ENCODE measurements around the gene KBTBD8.
A peak's percentile ranks its signal among the peaks of the same experiment; 100 is the strongest.

Gene KBTBD8

DNA sequence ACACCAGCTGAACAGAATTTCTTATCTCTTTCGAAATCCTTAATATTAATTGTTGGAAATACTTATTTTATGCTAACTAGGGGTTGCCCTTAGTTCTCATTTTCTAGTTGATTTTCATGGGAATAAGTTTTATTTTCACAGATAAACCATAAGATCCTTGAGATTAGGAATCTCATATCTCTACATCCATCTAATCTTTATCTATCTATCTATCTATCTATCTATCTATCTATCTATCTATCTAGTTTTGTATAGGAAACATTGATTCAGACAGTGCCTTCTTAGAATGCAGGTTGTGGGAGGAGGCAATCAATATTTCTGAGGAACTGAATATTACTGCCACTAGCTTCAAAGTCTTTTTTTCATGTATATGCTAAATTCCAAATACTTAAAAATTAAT, 3.5 kb upstream of the KBTBD8 start:
- no peak for TF ChIP-seq EZH2 (IDR thresholded peaks at IDR 0.05; ENCODE audit: borderline replicate concordance, low read depth, low read length, severe bottlenecking)
- TF ChIP-seq, protein P1, sequence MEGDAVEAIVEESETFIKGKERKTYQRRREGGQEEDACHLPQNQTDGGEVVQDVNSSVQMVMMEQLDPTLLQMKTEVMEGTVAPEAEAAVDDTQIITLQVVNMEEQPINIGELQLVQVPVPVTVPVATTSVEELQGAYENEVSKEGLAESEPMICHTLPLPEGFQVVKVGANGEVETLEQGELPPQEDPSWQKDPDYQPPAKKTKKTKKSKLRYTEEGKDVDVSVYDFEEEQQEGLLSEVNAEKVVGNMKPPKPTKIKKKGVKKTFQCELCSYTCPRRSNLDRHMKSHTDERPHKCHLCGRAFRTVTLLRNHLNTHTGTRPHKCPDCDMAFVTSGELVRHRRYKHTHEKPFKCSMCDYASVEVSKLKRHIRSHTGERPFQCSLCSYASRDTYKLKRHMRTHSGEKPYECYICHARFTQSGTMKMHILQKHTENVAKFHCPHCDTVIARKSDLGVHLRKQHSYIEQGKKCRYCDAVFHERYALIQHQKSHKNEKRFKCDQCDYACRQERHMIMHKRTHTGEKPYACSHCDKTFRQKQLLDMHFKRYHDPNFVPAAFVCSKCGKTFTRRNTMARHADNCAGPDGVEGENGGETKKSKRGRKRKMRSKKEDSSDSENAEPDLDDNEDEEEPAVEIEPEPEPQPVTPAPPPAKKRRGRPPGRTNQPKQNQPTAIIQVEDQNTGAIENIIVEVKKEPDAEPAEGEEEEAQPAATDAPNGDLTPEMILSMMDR (IDR thresholded peaks at IDR 0.05; ENCODE audit: borderline replicate concordance, extremely low read depth, low read length, poor library complexity, severe bottlenecking), result no peak
- DNase-seq (no peak), ATAC-seq (ENCODE audit: insufficient read depth, low read depth) (no peak)
- Histone ChIP-seq H3K27ac (ENCODE audit: low read length) (no peak overlapping the region), H2AFZ (ENCODE audit: low read depth, low read length) (no peak overlapping the region), H3K9me3 (ENCODE audit: insufficient read depth, low read length, severe bottlenecking) (no peaks in the 10 kb centered on the region), H4K20me1 (ENCODE audit: insufficient read depth, low read length) (no peaks in the 10 kb centered on the region), H3K9ac (ENCODE audit: low read depth, low read length) (no peak overlapping the region), H3K79me2 (ENCODE audit: insufficient read depth, low read length) (peaks cover 10% of the 10 kb centered on the region), H3K4me2 (ENCODE audit: insufficient read depth, low read length) (no peak overlapping the region), H3K4me3 (ENCODE audit: low read depth in 1 of 2, low read length in 2 of 2) (no peak overlapping the region), H3K4me1 (ENCODE audit: insufficient read depth, low read length) (peaks cover 15% of the 10 kb centered on the region), H3K36me3 (ENCODE audit: insufficient read depth, low read length) (no peaks in the 10 kb centered on the region), H3K27me3 (ENCODE audit: insufficient read depth, low read length, poor library complexity) (no peaks in the 10 kb centered on the region)

GRCh38 chr3:66996696-66997095, 1.4 kb upstream of the KBTBD8 start:
- H4K20me1 ChIP-seq (ENCODE audit: insufficient read depth, low read length), result no peaks in the 10 kb centered on the region
- TF ChIP-seq EZH2 (IDR thresholded peaks at IDR 0.05; ENCODE audit: borderline replicate concordance, low read depth, low read length, severe bottlenecking), result no peak
- TF ChIP-seq, protein P1 (IDR thresholded peaks at IDR 0.05; ENCODE audit: borderline replicate concordance, extremely low read depth, low read length, poor library complexity, severe bottlenecking), result no peak
- no peak overlapping the region for H2AFZ ChIP-seq (ENCODE audit: low read depth, low read length)
- H3K9me3 ChIP-seq (ENCODE audit: insufficient read depth, low read length, severe bottlenecking), result no peaks in the 10 kb centered on the region
- DNase-seq (no peak), ATAC-seq (ENCODE audit: insufficient read depth, low read depth) (no peak)
- H3K36me3 ChIP-seq (ENCODE audit: insufficient read depth, low read length), result no peaks in the 10 kb centered on the region
- peaks cover 19% of the 10 kb centered on the region for H3K79me2 ChIP-seq (ENCODE audit: insufficient read depth, low read length)
- no peak overlapping the region for H3K4me3 ChIP-seq (ENCODE audit: low read depth in 1 of 2, low read length in 2 of 2)
- no peak overlapping the region for H3K27ac ChIP-seq (ENCODE audit: low read length)
- no peak overlapping the region for H3K9ac ChIP-seq (ENCODE audit: low read depth, low read length)
- H3K4me2 ChIP-seq (ENCODE audit: insufficient read depth, low read length), result no peak overlapping the region
- no peaks in the 10 kb centered on the region for H3K27me3 ChIP-seq (ENCODE audit: insufficient read depth, low read length, poor library complexity)
- H3K4me1 ChIP-seq (ENCODE audit: insufficient read depth, low read length), result peaks cover 25% of the 10 kb centered on the region

DNA sequence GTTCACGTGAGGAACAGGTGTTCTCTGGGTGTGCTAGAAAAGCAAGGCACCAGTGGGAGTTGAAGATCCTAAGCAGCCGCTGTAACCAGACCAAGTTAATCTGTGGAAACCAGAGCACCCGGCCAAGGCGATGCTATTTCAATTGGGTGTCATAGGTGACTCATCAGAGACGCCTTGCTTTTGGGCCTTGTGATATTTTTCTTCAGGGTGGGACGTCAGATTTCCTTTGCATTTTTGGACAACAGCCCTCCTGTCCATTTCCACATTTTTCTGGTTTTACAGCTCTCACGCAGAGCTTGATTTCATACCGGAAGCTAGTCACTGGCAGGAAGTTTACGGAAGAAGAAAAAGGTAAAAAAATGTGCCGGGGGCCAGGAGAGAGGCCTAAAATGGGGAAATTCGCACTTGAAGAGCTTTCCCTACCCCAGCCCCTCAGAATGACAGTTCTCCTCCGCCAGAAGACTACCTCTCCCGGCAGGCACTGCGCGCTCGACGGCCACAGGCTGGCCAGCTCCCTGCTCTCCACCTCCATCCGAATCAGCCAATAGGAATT, 471 bp upstream of the KBTBD8 start:
- Histone ChIP-seq H3K79me2 (ENCODE audit: insufficient read depth, low read length) (peaks cover 19% of the 10 kb centered on the region), H3K9ac (ENCODE audit: low read depth, low read length) (peak overlapping the region; percentile 25; the same call in 1 of the 2 replicates), H3K4me1 (ENCODE audit: insufficient read depth, low read length) (peaks cover 25% of the 10 kb centered on the region), H3K36me3 (ENCODE audit: insufficient read depth, low read length) (0 out of 2 replicates have a peak, but pooled peaks cover under 1% of the 10 kb centered on the region), H3K27me3 (ENCODE audit: insufficient read depth, low read length, poor library complexity) (no peaks in the 10 kb centered on the region), H4K20me1 (ENCODE audit: insufficient read depth, low read length) (no peaks in the 10 kb centered on the region), H3K9me3 (ENCODE audit: insufficient read depth, low read length, severe bottlenecking) (no peaks in the 10 kb centered on the region), H3K27ac (ENCODE audit: low read length) (no peak overlapping the region), H3K4me3 (ENCODE audit: low read depth in 1 of 2, low read length in 2 of 2) (peak overlapping the region in 1 of 2 experiments; percentile 65; a peak in 3 of 4 replicates), H3K4me2 (ENCODE audit: insufficient read depth, low read length) (peak overlapping the region; percentile 90), H2AFZ (ENCODE audit: low read depth, low read length) (peak overlapping the region; percentile 85)
- DNase-seq, result no peak
- no peak for ATAC-seq (ENCODE audit: insufficient read depth, low read depth)
- TF ChIP-seq EZH2 (IDR thresholded peaks at IDR 0.05; ENCODE audit: borderline replicate concordance, low read depth, low read length, severe bottlenecking), result no peak
- TF ChIP-seq, protein P1 (IDR thresholded peaks at IDR 0.05; ENCODE audit: borderline replicate concordance, extremely low read depth, low read length, poor library complexity, severe bottlenecking), result no peak
